Neural crest cell (in vitro differentiated cells): ENCODE data around the gene SLC49A3. TPM values are rescaled to one million over a fixed set of nuclear protein-coding genes. Genes with fewer than 3 reads are reported as not detected.
"Not testable (repeated sequence)": the region's sequence is repeated elsewhere in the genome, so short reads cannot be mapped to it uniquely, and the experiment has no call there.

ENCODE experiments used
- DNase-seq: peaks from one replicate; pipeline ENCODE4 v3.0.0; 2021; ENCODE audit warnings: low read depth, mixed read lengths, low spot score
- H3K27ac Mint-ChIP-seq: one replicate; pipeline ENCODE4 v1.8.0; 2021; ENCODE audit warnings: mild to moderate bottlenecking, mixed read lengths; ENCODE audit not compliant: unreplicated experiment
- H3K27me3 Mint-ChIP-seq: 2 replicates; pipeline ENCODE4 v1.8.0; 2021; ENCODE audit warnings: low read depth, mild to moderate bottlenecking, mixed read lengths
- H3K36me3 Mint-ChIP-seq: 2 replicates; pipeline ENCODE4 v1.8.0; 2021; ENCODE audit warnings: low read depth, mild to moderate bottlenecking, mixed read lengths
- H3K4me1 Mint-ChIP-seq: 2 replicates; pipeline ENCODE4 v1.8.0; 2021; ENCODE audit warnings: mixed read lengths
- H3K4me3 Mint-ChIP-seq: one replicate; pipeline ENCODE4 v1.8.0; 2021; ENCODE audit warnings: mild to moderate bottlenecking, mixed read lengths
- H3K9me3 Mint-ChIP-seq: 2 replicates; pipeline ENCODE4 v1.8.0; 2021; ENCODE audit warnings: mixed read lengths
- CTCF ChIP-seq: fragments of 200-600 bp; sonication (generic); conservative IDR thresholded peaks from 2 replicates; pipeline ENCODE4 v1.5.0; 2021; ENCODE audit warnings: antibody characterized with exemption, mild to moderate bottlenecking
- total RNA-seq: library from RNA; stranded (reverse); gene quantifications from 2 replicates; pipeline ENCODE4 v1.2.1, GENCODE V29; 2021

SLC49A3 gene
- total RNA-seq, 1 donor from 2014 or later: 0.91 TPM

- Mint-ChIP-seq H3K4me1 (no peaks in the 10 kb centered on the region), H3K9me3 (no peaks in the 10 kb centered on the region), H3K27ac (peak overlapping the region; percentile 48), H3K4me3 (no peak overlapping the region), H3K36me3 (no peaks in the 10 kb centered on the region), H3K27me3 (no peaks in the 10 kb centered on the region)
- TF ChIP-seq CTCF: no peak
- no peak for DNase-seq
Observed at GRCh38 chr4:700587-701264, 11.8 kb upstream of the SLC49A3 start.

GRCh38 chr4:699816-700580, 11.0 kb upstream of the SLC49A3 start:
- TF ChIP-seq CTCF: no peak
- Mint-ChIP-seq H3K9me3 (no peaks in the 10 kb centered on the region), H3K27me3 (no peaks in the 10 kb centered on the region), H3K4me1 (no peaks in the 10 kb centered on the region), H3K4me3 (no peak overlapping the region), H3K36me3 (no peaks in the 10 kb centered on the region), H3K27ac (no peak overlapping the region)
- no peak for DNase-seq

GRCh38 chr4:694341-694940, 5.5 kb upstream of the SLC49A3 start:
- not testable (repeated sequence) for H3K4me3 Mint-ChIP-seq, H3K36me3 Mint-ChIP-seq, H3K27me3 Mint-ChIP-seq, H3K27ac Mint-ChIP-seq, DNase-seq, H3K4me1 Mint-ChIP-seq, H3K9me3 Mint-ChIP-seq

- H3K27ac Mint-ChIP-seq: no peak overlapping the region
- peaks cover 3% of the 10 kb centered on the region for H3K27me3 Mint-ChIP-seq
- H3K36me3 Mint-ChIP-seq: no peaks in the 10 kb centered on the region
- no peak for DNase-seq
- no peak overlapping the region for H3K4me3 Mint-ChIP-seq
- no peak for TF ChIP-seq CTCF
- no peaks in the 10 kb centered on the region for H3K9me3 Mint-ChIP-seq
- no peaks in the 10 kb centered on the region for H3K4me1 Mint-ChIP-seq
Observed at GRCh38 chr4:692771-693554, 4.0 kb upstream of the SLC49A3 start.

- no peak for DNase-seq
Observed at GRCh38 chr4:689723-690122, 772 bp upstream of the SLC49A3 start.

More at GRCh38 chr4:689723-690122, 772 bp upstream of the SLC49A3 start:
- Mint-ChIP-seq H3K27me3 (peaks cover 6% of the 10 kb centered on the region), H3K4me1 (peaks cover 3% of the 10 kb centered on the region), H3K9me3 (no peaks in the 10 kb centered on the region), H3K36me3 (no peaks in the 10 kb centered on the region), H3K4me3 (no peak overlapping the region), H3K27ac (no peak overlapping the region)
- TF ChIP-seq CTCF: no peak
